Activated B cell treated with CpG ODN at 0.5 μM for 24 hours (primary cell): ENCODE measurements around the gene FNDC5. TPM values are rescaled to one million over a fixed set of nuclear protein-coding genes. Genes with fewer than 3 reads are reported as not detected.

Source experiments
- ATAC-seq: fragments of 200-7000 bp; cut with Tn5 transposase; one replicate; pipeline ENCODE4 v1.10.0; 2021; ENCODE audit warnings: low read depth, mild to moderate bottlenecking, moderate library complexity
- CTCF ChIA-PET: fragments of 350-600 bp; sonication (Branson Sonifier 250); formaldehyde crosslinking; loops from one replicate; lab custom pipeline; 2021; ENCODE audit warnings: antibody characterized with exemption; lab: Charles Lee
- POLR2A ChIA-PET: fragments of 350-600 bp; sonication (Branson Sonifier 250); formaldehyde crosslinking; loops from one replicate; lab custom pipeline; 2021; ENCODE audit warnings: antibody characterized with exemption; lab: Charles Lee
- DNase-seq: peaks from one replicate; pipeline ENCODE4 v3.0.0; 2022
- H3K27ac Mint-ChIP-seq: one replicate; pipeline ENCODE4 v1.8.0; 2020; ENCODE audit warnings: mixed read lengths
- H3K27me3 Mint-ChIP-seq: one replicate; pipeline ENCODE4 v1.8.0; 2021; ENCODE audit warnings: mixed read lengths
- H3K36me3 Mint-ChIP-seq: one replicate; pipeline ENCODE4 v1.8.0; 2021; ENCODE audit warnings: low read depth, mixed read lengths
- H3K4me1 Mint-ChIP-seq: one replicate; pipeline ENCODE4 v1.8.0; 2021; ENCODE audit warnings: mixed read lengths
- H3K4me3 Mint-ChIP-seq: one replicate; pipeline ENCODE4 v1.8.0; 2020; ENCODE audit warnings: mild to moderate bottlenecking, mixed read lengths
- H3K9me3 Mint-ChIP-seq: one replicate; pipeline ENCODE4 v1.8.0; 2020; ENCODE audit warnings: mixed read lengths
- CTCF ChIP-seq: fragments of 200-600 bp; IDR thresholded peaks from one replicate; pipeline ENCODE4 v1.8.0; 2022; ENCODE audit warnings: antibody characterized with exemption, mild to moderate bottlenecking
- intact Hi-C: fragments of 100-400 bp; cut with micrococcal nuclease; formaldehyde crosslinking; loops from one replicate; pipeline ENCODE4 v1.15.1; 2024
- total RNA-seq: library from RNA; stranded (reverse); gene quantifications from 2 replicates; pipeline ENCODE4 v1.2.3, GENCODE V29; 2022

FNDC5 gene
- total RNA-seq, 1 donor from 2014 or later: 0.55 TPM

- Mint-ChIP-seq H3K9me3 (no peaks in the 10 kb centered on the region), H3K27me3 (peaks cover 28% of the 10 kb centered on the region), H3K4me3 (no peak overlapping the region), H3K4me1 (peaks cover 8% of the 10 kb centered on the region), H3K27ac (no peak overlapping the region), H3K36me3 (no peaks in the 10 kb centered on the region)
- intact Hi-C loops: no loop called here
- DNase-seq (no peak), ATAC-seq (no peak)
- no peak for TF ChIP-seq CTCF
- ChIA-PET CTCF (interaction anchor here (0.6 kb wide), 1 partner anchor 97 kb away, joined by 4 read pairs; no protein-coding TSS in a partner anchor), POLR2A (no interaction called here)
Observed at GRCh38 chr1:32904797-32905196, 34.1 kb upstream of the FNDC5 start.

- no peak for DNase-seq
- POLR2A ChIA-PET: no interaction called here
- Mint-ChIP-seq H3K36me3 (no peaks in the 10 kb centered on the region), H3K9me3 (no peaks in the 10 kb centered on the region), H3K4me1 (peaks cover 8% of the 10 kb centered on the region), H3K27me3 (peaks cover 32% of the 10 kb centered on the region), H3K27ac (no peak overlapping the region), H3K4me3 (no peak overlapping the region)
- no peak for ATAC-seq
- CTCF ChIA-PET: no interaction called here
- no peak for TF ChIP-seq CTCF
- intact Hi-C loops: no loop called here
Observed at GRCh38 chr1:32903991-32904785, 33.5 kb upstream of the FNDC5 start.

GRCh38 chr1:32902535-32902920 is 31.8 kb upstream of the FNDC5 start:
- H3K4me3 Mint-ChIP-seq: peak overlapping the region; percentile 61
- no peak overlapping the region for H3K27ac Mint-ChIP-seq
- H3K4me1 Mint-ChIP-seq: peaks cover 8% of the 10 kb centered on the region
- POLR2A ChIA-PET: no interaction called here
- no peaks in the 10 kb centered on the region for H3K9me3 Mint-ChIP-seq
- intact Hi-C loops: no loop called here
- ATAC-seq (no peak), DNase-seq (no peak)
- no peaks in the 10 kb centered on the region for H3K36me3 Mint-ChIP-seq
- H3K27me3 Mint-ChIP-seq: peaks cover 34% of the 10 kb centered on the region
- CTCF ChIA-PET: no interaction called here
- TF ChIP-seq CTCF: no peak

- TF ChIP-seq CTCF: no peak
- H3K4me3 Mint-ChIP-seq: peak overlapping the region; percentile 78
Observed at GRCh38 chr1:32901823-32902534, 31.3 kb upstream of the FNDC5 start.

More at GRCh38 chr1:32901823-32902534, 31.3 kb upstream of the FNDC5 start:
- ChIA-PET POLR2A (no interaction called here), CTCF (no interaction called here)
- peaks cover 8% of the 10 kb centered on the region for H3K4me1 Mint-ChIP-seq
- intact Hi-C loops: no loop called here
- ATAC-seq (no peak), DNase-seq (no peak)
- peaks cover 34% of the 10 kb centered on the region for H3K27me3 Mint-ChIP-seq
- H3K27ac Mint-ChIP-seq: no peak overlapping the region
- no peaks in the 10 kb centered on the region for H3K9me3 Mint-ChIP-seq
- no peaks in the 10 kb centered on the region for H3K36me3 Mint-ChIP-seq
